Astrocyte (in vitro differentiated cells and primary cell): ENCODE results near the gene CTNNAL1. TPM values are rescaled to one million over a fixed set of nuclear protein-coding genes. Genes with fewer than 3 reads are reported as not detected.

Experiments used
- DNase-seq: peaks from one replicate; pipeline ENCODE4 v3.0.0-alpha.2; 2010; ENCODE audit warnings: low read depth
- FAIRE-seq: peaks from 2 replicates; lab custom pipeline; 2011; peaks lifted over from hg19 to GRCh38; lab: Jason Lieb, UNC
- H2AFZ ChIP-seq: 2 replicates; pipeline ENCODE4 v1.6.0; 2012; ENCODE audit warnings: low read depth, low read length, inconsistent platforms
- H3K27ac ChIP-seq: 2 replicates; pipeline ENCODE4 v1.5.1; 2011; ENCODE audit warnings: low read depth, low read length, inconsistent platforms
- H3K27me3 ChIP-seq: 2 replicates; pipeline ENCODE4 v1.6.0; 2011; ENCODE audit warnings: low read length, inconsistent platforms; ENCODE audit not compliant: insufficient read depth
- H3K36me3 ChIP-seq: 2 replicates; pipeline ENCODE4 v1.5.1; 2011; ENCODE audit warnings: low read length, inconsistent platforms; ENCODE audit not compliant: insufficient read depth
- H3K4me1 ChIP-seq: 2 replicates; pipeline ENCODE4 v1.5.1; 2011; ENCODE audit warnings: low read length, inconsistent platforms; ENCODE audit not compliant: insufficient read depth
- H3K4me2 ChIP-seq: 2 replicates; pipeline ENCODE4 v1.6.0; 2012; ENCODE audit warnings: low read length, inconsistent platforms
- H3K4me3 ChIP-seq: 2 replicates; pipeline ENCODE4 v1.5.1; 2011; ENCODE audit warnings: low read depth, mild to moderate bottlenecking, low read length, inconsistent platforms; ENCODE audit not compliant: insufficient read depth
- H3K79me2 ChIP-seq: 2 replicates; pipeline ENCODE4 v1.6.0; 2012; ENCODE audit warnings: mild to moderate bottlenecking, low read length, inconsistent platforms; ENCODE audit not compliant: insufficient read depth
- H3K9ac ChIP-seq: 2 replicates; pipeline ENCODE4 v1.6.0; 2012; ENCODE audit warnings: mild to moderate bottlenecking, low read length, inconsistent platforms
- H3K9me3 ChIP-seq: 2 replicates; pipeline ENCODE4 v1.5.1; 2012; ENCODE audit warnings: low read depth, mild to moderate bottlenecking, low read length, inconsistent platforms; ENCODE audit not compliant: insufficient read depth
- H4K20me1 ChIP-seq: 2 replicates; pipeline ENCODE4 v1.6.0; 2012; ENCODE audit warnings: low read length, inconsistent platforms; ENCODE audit not compliant: insufficient read depth
- H3K27ac Mint-ChIP-seq: one replicate; pipeline ENCODE4 v1.8.0; 2021; ENCODE audit warnings: mild to moderate bottlenecking, mixed read lengths; ENCODE audit not compliant: unreplicated experiment
- H3K27me3 Mint-ChIP-seq: one replicate; pipeline ENCODE4 v1.8.0; 2021; ENCODE audit warnings: low read depth, mixed read lengths; ENCODE audit not compliant: unreplicated experiment
- H3K36me3 Mint-ChIP-seq: one replicate; pipeline ENCODE4 v1.8.0; 2021; ENCODE audit warnings: low read depth, mixed read lengths; ENCODE audit not compliant: unreplicated experiment
- H3K4me1 Mint-ChIP-seq: one replicate; pipeline ENCODE4 v1.8.0; 2021; ENCODE audit warnings: low read depth, mixed read lengths; ENCODE audit not compliant: unreplicated experiment
- H3K4me3 Mint-ChIP-seq: one replicate; pipeline ENCODE4 v1.8.0; 2021; ENCODE audit warnings: mild to moderate bottlenecking, moderate library complexity, mixed read lengths; ENCODE audit not compliant: unreplicated experiment
- H3K9me3 Mint-ChIP-seq: one replicate; pipeline ENCODE4 v1.8.0; 2021; ENCODE audit warnings: mild to moderate bottlenecking, mixed read lengths; ENCODE audit not compliant: unreplicated experiment
- EZH2 ChIP-seq: IDR thresholded peaks from 2 replicates; pipeline ENCODE4 v1.6.1; 2012; ENCODE audit warnings: mild to moderate bottlenecking, low read length, inconsistent platforms; ENCODE audit not compliant: insufficient read depth
- total RNA-seq: library from RNA; stranded (reverse); gene quantifications from 2 replicates; pipeline ENCODE4 v1.2.1, GENCODE V29; 2021
- TF ChIP-seq, protein P1 (sequence below): IDR thresholded peaks from 2 replicates; pipeline ENCODE4 v1.5.1; 2011; ENCODE audit warnings: low read depth, mild to moderate bottlenecking, inconsistent platforms, low read length, moderate library complexity; ENCODE audit not compliant: insufficient read depth

The CTNNAL1 gene
- total RNA-seq, 1 donor from 2014 or later = 35.1 TPM

- H4K20me1 ChIP-seq = peaks cover 55% of the 10 kb centered on the region
- Mint-ChIP-seq H3K4me3 (no peak overlapping the region), H3K27me3 (no peaks in the 10 kb centered on the region), H3K9me3 (peaks cover 4% of the 10 kb centered on the region), H3K27ac (no peak overlapping the region), H3K4me1 (peaks cover 10% of the 10 kb centered on the region), H3K36me3 (peaks cover 8% of the 10 kb centered on the region)
- peaks cover 5% of the 10 kb centered on the region for H3K4me1 ChIP-seq
- H3K9me3 ChIP-seq = no peaks in the 10 kb centered on the region
- H3K27ac ChIP-seq = no peak overlapping the region
- H2AFZ ChIP-seq = no peak overlapping the region
- H3K36me3 ChIP-seq = peaks cover 3% of the 10 kb centered on the region
- no peak overlapping the region for H3K4me2 ChIP-seq
- TF ChIP-seq, protein P1, sequence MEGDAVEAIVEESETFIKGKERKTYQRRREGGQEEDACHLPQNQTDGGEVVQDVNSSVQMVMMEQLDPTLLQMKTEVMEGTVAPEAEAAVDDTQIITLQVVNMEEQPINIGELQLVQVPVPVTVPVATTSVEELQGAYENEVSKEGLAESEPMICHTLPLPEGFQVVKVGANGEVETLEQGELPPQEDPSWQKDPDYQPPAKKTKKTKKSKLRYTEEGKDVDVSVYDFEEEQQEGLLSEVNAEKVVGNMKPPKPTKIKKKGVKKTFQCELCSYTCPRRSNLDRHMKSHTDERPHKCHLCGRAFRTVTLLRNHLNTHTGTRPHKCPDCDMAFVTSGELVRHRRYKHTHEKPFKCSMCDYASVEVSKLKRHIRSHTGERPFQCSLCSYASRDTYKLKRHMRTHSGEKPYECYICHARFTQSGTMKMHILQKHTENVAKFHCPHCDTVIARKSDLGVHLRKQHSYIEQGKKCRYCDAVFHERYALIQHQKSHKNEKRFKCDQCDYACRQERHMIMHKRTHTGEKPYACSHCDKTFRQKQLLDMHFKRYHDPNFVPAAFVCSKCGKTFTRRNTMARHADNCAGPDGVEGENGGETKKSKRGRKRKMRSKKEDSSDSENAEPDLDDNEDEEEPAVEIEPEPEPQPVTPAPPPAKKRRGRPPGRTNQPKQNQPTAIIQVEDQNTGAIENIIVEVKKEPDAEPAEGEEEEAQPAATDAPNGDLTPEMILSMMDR = no peak
- TF ChIP-seq EZH2 = no peak
- H3K79me2 ChIP-seq = peaks cover 79% of the 10 kb centered on the region
- H3K9ac ChIP-seq = no peak overlapping the region
- no peaks in the 10 kb centered on the region for H3K27me3 ChIP-seq
- DNase-seq (no peak), FAIRE-seq (no peak)
- H3K4me3 ChIP-seq = no peak overlapping the region
Measured at GRCh38 chr9:108997112-108997511, 16.2 kb downstream of the CTNNAL1 start.

DNA sequence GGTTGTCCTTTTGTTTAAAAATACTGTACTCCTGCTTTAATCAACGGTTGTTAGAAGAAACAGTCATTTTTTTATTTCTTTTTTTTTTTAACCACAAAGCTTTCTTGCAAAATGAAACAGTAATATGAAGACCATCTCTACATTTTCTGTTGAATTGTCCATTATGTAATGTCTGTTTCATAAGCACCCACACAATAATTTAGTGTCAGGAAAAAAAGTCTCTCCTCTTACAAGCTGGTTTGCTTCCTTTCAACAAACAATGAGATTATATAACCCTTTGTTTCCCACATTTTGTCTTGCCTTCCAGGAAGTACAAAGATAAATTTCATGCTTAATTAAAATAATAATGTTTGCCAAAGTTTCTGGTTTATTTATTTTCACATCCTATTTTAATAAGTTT, 16.7 kb downstream of the CTNNAL1 start:
- H3K4me3 Mint-ChIP-seq = no peak overlapping the region
- no peak overlapping the region for H3K27ac Mint-ChIP-seq
- FAIRE-seq = no peak
- Histone ChIP-seq H3K9me3 (no peaks in the 10 kb centered on the region), H3K27ac (no peak overlapping the region), H3K9ac (no peak overlapping the region), H3K36me3 (peaks cover 3% of the 10 kb centered on the region), H4K20me1 (peaks cover 54% of the 10 kb centered on the region), H3K4me2 (no peak overlapping the region), H3K4me3 (no peak overlapping the region), H3K79me2 (peaks cover 74% of the 10 kb centered on the region), H3K4me1 (peaks cover 2% of the 10 kb centered on the region), H2AFZ (no peak overlapping the region), H3K27me3 (no peaks in the 10 kb centered on the region)
- H3K9me3 Mint-ChIP-seq = peaks cover 3% of the 10 kb centered on the region
- peak; percentile 2 for DNase-seq
- no peaks in the 10 kb centered on the region for H3K27me3 Mint-ChIP-seq
- peaks cover 8% of the 10 kb centered on the region for H3K4me1 Mint-ChIP-seq
- no peak for TF ChIP-seq EZH2
- TF ChIP-seq, protein P1 = no peak
- H3K36me3 Mint-ChIP-seq = peaks cover 8% of the 10 kb centered on the region

GRCh38 chr9:108994695-108995094, 18.6 kb downstream of the CTNNAL1 start:
- Histone ChIP-seq H3K9me3 (no peaks in the 10 kb centered on the region), H2AFZ (no peak overlapping the region), H3K4me2 (no peak overlapping the region), H3K4me1 (no peaks in the 10 kb centered on the region), H3K36me3 (peaks cover 11% of the 10 kb centered on the region), H4K20me1 (peaks cover 50% of the 10 kb centered on the region), H3K79me2 (peaks cover 64% of the 10 kb centered on the region), H3K4me3 (no peak overlapping the region), H3K27ac (no peak overlapping the region), H3K9ac (no peak overlapping the region), H3K27me3 (no peaks in the 10 kb centered on the region)
- Mint-ChIP-seq H3K4me3 (no peak overlapping the region), H3K27ac (no peak overlapping the region), H3K36me3 (peaks cover 8% of the 10 kb centered on the region), H3K4me1 (peaks cover 2% of the 10 kb centered on the region), H3K9me3 (no peaks in the 10 kb centered on the region), H3K27me3 (no peaks in the 10 kb centered on the region)
- DNase-seq (peak; percentile 20), FAIRE-seq (no peak)
- TF ChIP-seq EZH2 = no peak
- TF ChIP-seq, protein P1 = no peak
